HEK293T (cell line): ENCODE measurements around the gene ARHGAP10.

ENCODE experiments used
- CTCF ChIA-PET: fragments of 350-600 bp; formaldehyde crosslinking; extraction: SDS; loops from one replicate; lab custom pipeline; 2021; ENCODE audit warnings: antibody characterized with exemption, inconsistent platforms; lab: Yijun Ruan, JAX
- POLR2A ChIA-PET: fragments of 350-600 bp; formaldehyde crosslinking; extraction: SDS; loops from one replicate; lab custom pipeline; 2020; ENCODE audit warnings: antibody characterized with exemption, inconsistent platforms; lab: Yijun Ruan, JAX
- DNase-seq: peaks from one replicate; pipeline ENCODE4 v3.0.0; 2012; ENCODE audit warnings: mixed read lengths; ENCODE audit errors: extremely low spot score
- ARNT ChIP-seq: fragments of 450-650 bp; IDR thresholded peaks from 2 replicates; pipeline ENCODE4 v1.6.1; 2017; ENCODE audit warnings: mild to moderate bottlenecking
- BHLHE40 ChIP-seq: fragments of 450-650 bp; IDR thresholded peaks from 2 replicates; pipeline ENCODE4 v1.6.1; 2016; ENCODE audit warnings: mild to moderate bottlenecking, moderate library complexity, borderline replicate concordance
- CTBP1 ChIP-seq: fragments of 450-650 bp; IDR thresholded peaks from 2 replicates; pipeline ENCODE4 v1.6.1; 2016; ENCODE audit warnings: borderline replicate concordance
- ELF4 ChIP-seq: fragments of 450-650 bp; IDR thresholded peaks from 2 replicates; pipeline ENCODE4 v1.6.1; 2017; ENCODE audit warnings: antibody characterized with exemption
- FOXA1 ChIP-seq: fragments of 450-650 bp; IDR thresholded peaks from 2 replicates; pipeline ENCODE4 v1.6.1; 2016; ENCODE audit warnings: mild to moderate bottlenecking
- FOXK2 ChIP-seq: fragments of 450-650 bp; IDR thresholded peaks from 2 replicates; pipeline ENCODE4 v1.6.1; 2016; ENCODE audit warnings: mild to moderate bottlenecking
- FOXM1 ChIP-seq: fragments of 450-650 bp; IDR thresholded peaks from 2 replicates; pipeline ENCODE4 v1.6.1; 2017; ENCODE audit warnings: mild to moderate bottlenecking, borderline replicate concordance
- HDGF ChIP-seq: fragments of 450-650 bp; IDR thresholded peaks from 2 replicates; pipeline ENCODE4 v1.6.1; 2017; ENCODE audit warnings: antibody characterized with exemption, borderline replicate concordance
- L3MBTL2 ChIP-seq: fragments of 450-650 bp; conservative IDR thresholded peaks from 2 replicates; pipeline ENCODE4 v1.6.1; 2016; ENCODE audit warnings: mild to moderate bottlenecking
- LEF1 ChIP-seq: fragments of 450-650 bp; IDR thresholded peaks from 2 replicates; pipeline ENCODE4 v1.6.1; 2017; ENCODE audit warnings: mild to moderate bottlenecking, borderline replicate concordance
- NFRKB ChIP-seq: fragments of 450-650 bp; IDR thresholded peaks from 2 replicates; pipeline ENCODE4 v1.6.1; 2016; ENCODE audit warnings: mild to moderate bottlenecking, moderate library complexity
- PKNOX1 ChIP-seq: fragments of 450-650 bp; IDR thresholded peaks from 2 replicates; pipeline ENCODE4 v1.6.1; 2016
- SP1 ChIP-seq: fragments of 450-650 bp; IDR thresholded peaks from 2 replicates; pipeline ENCODE4 v1.6.1; 2017
- SUZ12 ChIP-seq: fragments of 450-650 bp; IDR thresholded peaks from 2 replicates; pipeline ENCODE4 v1.6.1; 2016; ENCODE audit warnings: mild to moderate bottlenecking
- TARDBP ChIP-seq: fragments of 450-650 bp; IDR thresholded peaks from 2 replicates; pipeline ENCODE4 v1.6.1; 2016
- ZNF384 ChIP-seq: fragments of 450-650 bp; IDR thresholded peaks from 2 replicates; pipeline ENCODE4 v1.6.1; 2016

ARHGAP10 gene

GRCh38 chr4:147837854-147838253 lies 106.0 kb downstream of the ARHGAP10 start:
- DNase-seq = no peak
- ChIA-PET CTCF (interaction anchor here (0.6 to 3.3 kb wide), 3 partner anchors 29 to 141 kb away, joined by 3 to 12 read pairs (median 3); no protein-coding TSS in a partner anchor), POLR2A (no interaction called here)

GRCh38 chr4:147839200-147839599 lies 107.3 kb downstream of the ARHGAP10 start:
- no peak for DNase-seq
- CTCF ChIA-PET = interaction anchor here (0.8 to 1.7 kb wide), 2 partner anchors 28 to 108 kb away, joined by 3 to 6 read pairs; no protein-coding TSS in a partner anchor
- TF ChIP-seq ZNF384 = no peak
- no peak for TF ChIP-seq SP1
- no peak for TF ChIP-seq FOXK2
- TF ChIP-seq PKNOX1 = no peak
- no peak for TF ChIP-seq FOXM1
- no peak for TF ChIP-seq HDGF
- no peak for TF ChIP-seq ELF4
- TF ChIP-seq ARNT = no peak
- TF ChIP-seq FOXA1 = no peak
- TF ChIP-seq NFRKB = no peak
- no peak for TF ChIP-seq LEF1
- TF ChIP-seq CTBP1 = no peak
- TF ChIP-seq L3MBTL2 = no peak
- TF ChIP-seq BHLHE40 = no peak
- no peak for TF ChIP-seq SUZ12
- TF ChIP-seq TARDBP = no peak
- POLR2A ChIA-PET = interaction anchor here (1.8 kb wide), 1 partner anchor 108 kb away, joined by 7 read pairs; the partner anchor contains the start of gene ARHGAP10

More at GRCh38 chr4:147837854-147838253, 106.0 kb downstream of the ARHGAP10 start:
- TF ChIP-seq ELF4 (no peak), CTBP1 (no peak), SUZ12 (no peak), TARDBP (no peak), SP1 (no peak), HDGF (no peak), BHLHE40 (no peak), L3MBTL2 (no peak)

GRCh38 chr4:147839663-147840062 lies 107.8 kb downstream of the ARHGAP10 start:
- TF ChIP-seq L3MBTL2 (no peak), HDGF (no peak), FOXK2 (no peak), BHLHE40 (no peak), ZNF384 (no peak), FOXA1 (no peak), SUZ12 (no peak), SP1 (no peak), FOXM1 (no peak), CTBP1 (no peak), NFRKB (no peak), ARNT (no peak), ELF4 (no peak), LEF1 (no peak), TARDBP (no peak), PKNOX1 (no peak)
- ChIA-PET CTCF (interaction anchor here (0.5 to 1.7 kb wide), 3 partner anchors 27 to 121 kb away, joined by 3 to 6 read pairs (median 3); no protein-coding TSS in a partner anchor), POLR2A (interaction anchor here (1.8 kb wide), 1 partner anchor 108 kb away, joined by 7 read pairs; the partner anchor contains the start of gene ARHGAP10)
- DNase-seq = no peak

- ChIA-PET CTCF (interaction anchor here (1.2 kb wide), 1 partner anchor 14 kb away, joined by 3 read pairs; no protein-coding TSS in a partner anchor), POLR2A (interaction anchor here (1.4 to 1.8 kb wide), 2 partner anchors 109 kb away, joined by 3 to 7 read pairs; partner anchors contain the start of gene ARHGAP10)
- no peak for DNase-seq
- TF ChIP-seq ARNT = no peak
- TF ChIP-seq PKNOX1 = no peak
- no peak for TF ChIP-seq BHLHE40
- no peak for TF ChIP-seq FOXA1
- no peak for TF ChIP-seq TARDBP
- no peak for TF ChIP-seq ZNF384
- TF ChIP-seq CTBP1 = no peak
- TF ChIP-seq SP1 = no peak
- no peak for TF ChIP-seq LEF1
- no peak for TF ChIP-seq HDGF
- TF ChIP-seq ELF4 = no peak
- no peak for TF ChIP-seq FOXK2
Measured at GRCh38 chr4:147840838-147841738, 109.2 kb downstream of the ARHGAP10 start.

- ChIA-PET CTCF (interaction anchor here (0.6 to 1.1 kb wide), 3 partner anchors 85 to 108 kb away, joined by 3 to 4 read pairs (median 3); no protein-coding TSS in a partner anchor), POLR2A (interaction anchor here (1.0 to 1.4 kb wide), 2 partner anchors 111 to 225 kb away, joined by 3 to 4 read pairs; partner anchors contain the start of genes ARHGAP10 and TMEM184C)
- DNase-seq = no peak
- TF ChIP-seq LEF1 = no peak
Measured at GRCh38 chr4:147842573-147842972, 110.7 kb downstream of the ARHGAP10 start.
